Measurements from ENCODE around the gene EMC6. TPM values are rescaled to one million over a fixed set of nuclear protein-coding genes. Genes with fewer than 3 reads are reported as not detected.

The EMC6 gene
- total RNA-seq, result 6.6 TPM

- peak; percentile 98 for DNase-seq
Observed at GRCh38 chr17:3668279-3669084, at the start of gene EMC6, which contains the start of gene TAX1BP3. Gene EMC6 (plus strand): TSS chr17:3668812. CDS start chr17:3669147, 335 bp downstream. Gene TAX1BP3 (minus strand): TSS chr17:3668578. CDS start chr17:3668526, 52 bp downstream.

GRCh38 chr17:3621146-3621720 is 47.4 kb upstream of the EMC6 start:
- DNase-seq, result no peak

GRCh38 chr17:3622977-3623594 is 45.5 kb upstream of the EMC6 start:
- DNase-seq, result no peak

- DNase-seq, result no peak
Observed at GRCh38 chr17:3626831-3627768, 41.5 kb upstream of the EMC6 start.

GRCh38 chr17:3627769-3628167 is 40.8 kb upstream of the EMC6 start:
- no peak for DNase-seq

GRCh38 chr17:3630781-3631180 is 37.8 kb upstream of the EMC6 start:
- DNase-seq, result no peak

- DNase-seq, result no peak
Observed at GRCh38 chr17:3632287-3632686, 36.3 kb upstream of the EMC6 start.

- DNase-seq, result no peak
Observed at GRCh38 chr17:3635474-3636153, 33.0 kb upstream of the EMC6 start.

- peak; percentile 95 for DNase-seq
Observed at GRCh38 chr17:3636154-3636907, 32.3 kb upstream of the EMC6 start, which contains the start of the genes CTNS and SHPK. Gene CTNS (plus strand): TSS chr17:3636760. CDS start chr17:3640207, 3,447 bp downstream. Gene SHPK (minus strand): TSS chr17:3636250. CDS start chr17:3636219, 31 bp downstream.

- no peak for DNase-seq
Observed at GRCh38 chr17:3636908-3637373, 31.7 kb upstream of the EMC6 start.

GRCh38 chr17:3639981-3640596 is 28.5 kb upstream of the EMC6 start:
- no peak for DNase-seq

- DNase-seq, result no peak
Observed at GRCh38 chr17:3641014-3641413, 27.6 kb upstream of the EMC6 start.

GRCh38 chr17:3641717-3642486 is 26.7 kb upstream of the EMC6 start:
- no peak for DNase-seq

GRCh38 chr17:3643889-3644349 is 24.7 kb upstream of the EMC6 start:
- no peak for DNase-seq

GRCh38 chr17:3645310-3645709 is 23.3 kb upstream of the EMC6 start:
- DNase-seq, result no peak

GRCh38 chr17:3647251-3647650 is 21.4 kb upstream of the EMC6 start:
- DNase-seq, result no peak

- no peak for DNase-seq
Observed at GRCh38 chr17:3647769-3648555, 20.6 kb upstream of the EMC6 start.

GRCh38 chr17:3655766-3656165 is 12.8 kb upstream of the EMC6 start:
- DNase-seq, result no peak
